ENCODE data around the gene C1orf167. TPM values are rescaled to one million over a fixed set of nuclear protein-coding genes. Genes with fewer than 3 reads are reported as not detected.

C1orf167 gene
- total RNA-seq, 2 donors from 2014 or later, result 2.1 to 2.3 TPM

- intact Hi-C loops (cut with DNase I), result loop anchor here in 1 of 2 donors (10.0 kb wide), 1 partner anchor 45 kb away; the partner anchor contains the start of gene AGTRAP
- DNase-seq (ENCODE audit: low spot score), result no peak
Observed at GRCh38 chr1:11779715-11780379, 17.9 kb downstream of the C1orf167 start.

- DNase-seq (ENCODE audit: low spot score), result no peak
- intact Hi-C loops (cut with DNase I), result loop anchor here in 1 of 2 donors (10.0 kb wide), 1 partner anchor 46 kb away; the partner anchor contains the start of gene AGTRAP
Observed at GRCh38 chr1:11780380-11781147, 18.6 kb downstream of the C1orf167 start.

- intact Hi-C loops (cut with DNase I), result loop anchor here in 1 of 2 donors (10.0 kb wide), 1 partner anchor 46 kb away; the partner anchor contains the start of gene AGTRAP
- no peak for DNase-seq (ENCODE audit: low spot score)
Observed at GRCh38 chr1:11781297-11781696, 19.3 kb downstream of the C1orf167 start.

- DNase-seq (ENCODE audit: low spot score), result no peak
- intact Hi-C loops (cut with DNase I), result loop anchor here in 1 of 2 donors (10.0 kb wide), 1 partner anchor 47 kb away; the partner anchor contains the start of gene AGTRAP
Observed at GRCh38 chr1:11782127-11782708, 20.2 kb downstream of the C1orf167 start.

DNA sequence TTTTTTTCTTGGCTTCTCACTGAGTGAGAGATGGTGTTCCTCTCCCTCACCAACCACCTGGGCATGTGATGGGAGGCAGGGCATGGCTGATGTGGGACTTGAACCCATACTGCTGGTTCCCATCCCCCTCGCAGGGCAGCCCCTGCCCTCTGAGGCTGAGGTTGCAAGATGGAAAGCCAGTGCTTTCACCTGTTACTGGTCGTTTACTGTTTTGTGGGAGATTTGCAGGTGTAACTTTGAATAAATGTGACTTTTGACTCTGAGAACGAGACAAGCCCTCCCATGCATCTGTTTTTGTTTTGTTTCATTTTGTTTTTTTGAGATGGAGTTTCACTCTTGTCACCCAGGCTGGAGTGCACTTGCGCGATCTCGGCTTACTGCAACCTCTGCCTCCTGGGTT is 21.6 kb downstream of the C1orf167 start:
- intact Hi-C loops (cut with DNase I), result loop anchor here in 1 of 2 donors (10.0 kb wide), 1 partner anchor 49 kb away; the partner anchor contains the start of gene AGTRAP
- no peak for DNase-seq (ENCODE audit: low spot score)

- intact Hi-C loops (cut with DNase I), result loop anchor here in 1 of 2 donors (10.0 kb wide), 1 partner anchor 50 kb away; the partner anchor contains the start of gene AGTRAP
Observed at GRCh38 chr1:11784256-11784992, 22.4 kb downstream of the C1orf167 start.

GRCh38 chr1:11784993-11785769 is 23.2 kb downstream of the C1orf167 start:
- intact Hi-C loops (cut with DNase I), result loop anchor here in 1 of 2 donors (10.0 kb wide), 1 partner anchor 50 kb away; the partner anchor contains the start of gene AGTRAP
- DNase-seq (ENCODE audit: low spot score), result peak; percentile 90

More at GRCh38 chr1:11784256-11784992, 22.4 kb downstream of the C1orf167 start:
- no peak for DNase-seq (ENCODE audit: low spot score)

GRCh38 chr1:11786168-11786567 is 24.2 kb downstream of the C1orf167 start:
- intact Hi-C loops (cut with DNase I), result loop anchor here in 1 of 2 donors (10.0 kb wide), 1 partner anchor 51 kb away; the partner anchor contains the start of gene AGTRAP

DNA sequence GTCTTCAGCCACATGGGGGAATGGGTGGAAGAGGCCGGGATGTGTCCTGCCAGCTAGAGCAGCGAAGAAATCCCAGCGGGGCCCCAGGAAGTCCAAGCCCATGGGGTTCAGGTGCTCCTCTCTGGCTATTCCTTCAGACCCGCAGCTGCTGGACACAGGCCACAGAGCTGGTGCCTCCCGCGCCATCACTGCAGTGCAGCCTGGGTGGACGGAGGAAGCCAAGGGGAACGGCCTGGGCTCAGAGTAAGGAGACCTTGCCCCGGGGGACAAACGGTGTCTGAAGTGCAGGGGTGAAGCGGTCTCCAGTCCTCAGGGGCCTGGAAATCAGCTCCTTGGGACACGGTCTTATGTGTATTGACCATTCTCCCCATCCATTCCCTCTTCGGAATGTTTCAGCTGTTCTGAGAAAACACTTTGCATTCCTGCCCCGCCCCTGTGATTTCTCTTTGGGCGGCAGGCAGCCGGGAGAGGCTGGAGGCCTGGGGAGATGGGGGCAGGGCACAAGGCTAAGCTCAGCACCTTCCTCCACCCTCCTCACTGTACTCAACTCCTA is 25.3 kb downstream of the C1orf167 start:
- intact Hi-C loops (cut with DNase I), result loop anchor here in 1 of 2 donors (10.0 kb wide), 1 partner anchor 53 kb away; the partner anchor contains the start of gene AGTRAP
- DNase-seq (ENCODE audit: low spot score), result no peak

More at GRCh38 chr1:11786168-11786567, 24.2 kb downstream of the C1orf167 start:
- no peak for DNase-seq (ENCODE audit: low spot score)

- intact Hi-C loops (cut with DNase I), result loop anchor here in 1 of 2 donors (10.0 kb wide), 1 partner anchor 53 kb away; the partner anchor contains the start of gene AGTRAP
- peak; percentile 82 for DNase-seq (ENCODE audit: low spot score)
Observed at GRCh38 chr1:11787804-11788436, 25.9 kb downstream of the C1orf167 start.

DNA sequence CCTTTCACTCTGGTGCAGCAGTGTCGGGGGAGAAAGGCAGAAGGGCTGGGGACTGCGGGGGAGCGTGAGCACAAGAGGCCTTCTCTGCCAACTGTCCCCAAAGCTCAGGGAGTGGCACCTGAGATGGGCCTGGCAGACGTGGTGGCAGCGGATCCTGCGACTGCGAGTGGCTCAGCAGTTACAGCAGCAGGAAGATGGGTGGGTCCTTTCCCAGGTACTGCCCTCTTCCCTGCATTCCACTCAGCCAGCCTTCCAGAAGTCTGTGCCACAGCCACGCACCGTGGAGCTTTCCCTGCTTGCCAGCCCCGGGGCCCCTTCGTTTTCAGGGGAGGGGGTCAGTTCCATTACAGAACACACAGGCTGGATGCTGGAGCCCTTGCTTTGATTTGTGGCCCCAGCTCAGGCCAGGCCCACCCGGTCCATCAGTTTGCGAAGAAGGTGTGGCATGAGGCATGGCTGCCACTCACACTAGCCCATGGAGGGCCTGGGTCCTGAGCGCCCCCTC is 26.6 kb downstream of the C1orf167 start:
- DNase-seq (ENCODE audit: low spot score), result peak; percentile 77

DNA sequence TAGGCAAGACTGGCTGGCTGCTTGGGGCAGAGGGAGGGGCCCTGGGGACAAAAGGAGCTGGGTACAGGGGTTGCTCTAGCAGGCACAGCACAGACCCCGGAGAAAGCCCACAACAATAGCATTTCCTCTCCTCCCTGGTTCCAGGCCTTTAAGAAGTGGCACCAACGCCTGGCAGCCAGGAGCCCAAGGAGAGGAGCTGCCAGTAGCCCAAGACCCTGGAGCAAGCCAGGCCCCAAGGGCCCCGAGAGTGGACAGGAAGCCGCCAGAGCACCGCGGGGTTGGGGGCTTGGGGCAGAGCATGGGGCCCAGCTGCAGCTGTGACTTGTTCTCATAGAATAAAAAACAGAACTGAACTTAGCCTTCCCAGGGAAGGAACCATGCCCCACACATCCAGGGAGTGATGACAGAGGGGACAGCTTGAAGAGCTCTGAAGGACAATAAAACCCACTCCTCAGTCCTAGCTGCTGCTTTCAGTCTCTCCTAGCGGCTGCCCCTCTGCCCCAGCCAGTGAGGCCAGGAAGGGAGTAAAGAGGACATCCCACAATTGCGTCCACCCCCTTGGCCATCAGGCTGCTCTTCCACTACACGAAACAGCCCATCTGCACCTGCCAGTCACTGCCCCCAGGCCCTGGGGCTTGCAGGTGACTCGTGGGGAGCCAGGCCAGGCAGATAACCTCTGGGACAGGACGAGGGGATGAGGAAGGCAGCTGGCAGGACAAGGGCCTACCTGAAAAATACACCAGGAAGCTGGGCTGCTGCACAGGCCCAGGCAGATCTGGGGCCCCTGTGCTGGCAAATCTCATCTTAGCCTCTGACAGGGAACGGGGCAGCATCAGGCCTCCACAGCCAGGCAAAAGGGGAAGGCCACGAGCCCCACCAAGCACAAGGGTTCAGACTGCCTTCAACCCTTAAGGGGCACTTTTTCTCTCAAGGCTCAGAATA is 27.4 kb downstream of the C1orf167 start:
- peak; percentile 62 for DNase-seq (ENCODE audit: low spot score)
- intact Hi-C loops (cut with DNase I), result loop anchor here in 1 of 2 donors (10.0 kb wide), 1 partner anchor 55 kb away; the partner anchor contains the start of gene AGTRAP

More for the DNA sequence above, 26.6 kb downstream of the C1orf167 start:
- intact Hi-C loops (cut with DNase I), result loop anchor here in 1 of 2 donors (10.0 kb wide), 1 partner anchor 54 kb away; the partner anchor contains the start of gene AGTRAP

GRCh38 chr1:11790101-11790879 is 28.3 kb downstream of the C1orf167 start:
- peak; percentile 47 for DNase-seq (ENCODE audit: low spot score)
- intact Hi-C loops (cut with DNase I), result no loop called here

GRCh38 chr1:11790880-11791715 is 29.1 kb downstream of the C1orf167 start:
- DNase-seq (ENCODE audit: low spot score), result peak; percentile 96
- intact Hi-C loops (cut with DNase I), result no loop called here
